MCF 10A (cell line): ENCODE data around the gene PTGS1. TPM values are rescaled to one million over a fixed set of nuclear protein-coding genes. Genes with fewer than 3 reads are reported as not detected.

Experiments used
- BruUV-seq: library from RNA; stranded (reverse); fragments of 400-500 nt; replicated peaks from 2 replicates; lab custom pipeline; 2021; lab: Mats Ljungman, UMichigan
- CTCF ChIA-PET: fragments of 300-600 bp; sonication (Branson Sonifier 250); formaldehyde crosslinking; extraction: SDS; loops from one replicate; lab custom pipeline; 2021; ENCODE audit warnings: antibody characterized with exemption, inconsistent platforms; lab: Yijun Ruan, JAX
- POLR2A ChIA-PET: fragments of 300-600, 350-650 bp; sonication (Branson Sonifier 250); formaldehyde crosslinking; extraction: SDS; loops from one replicate; lab custom pipeline; 2020; ENCODE audit warnings: antibody characterized with exemption, inconsistent platforms; lab: Yijun Ruan, JAX
- DNase-seq: peaks from one replicate; pipeline ENCODE4 v3.0.0-alpha.2; 2018; ENCODE audit not compliant: unreplicated experiment
- H3K27ac Mint-ChIP-seq: one replicate; pipeline ENCODE4 v1.8.0; 2022; ENCODE audit warnings: mild to moderate bottlenecking, low read depth, mixed read lengths; ENCODE audit not compliant: unreplicated experiment
- H3K27me3 Mint-ChIP-seq: one replicate; pipeline ENCODE4 v1.8.0; 2022; ENCODE audit warnings: mixed read lengths; ENCODE audit not compliant: insufficient read depth, unreplicated experiment
- H3K36me3 Mint-ChIP-seq: one replicate; pipeline ENCODE4 v1.8.0; 2022; ENCODE audit warnings: mild to moderate bottlenecking, moderate library complexity, mixed read lengths; ENCODE audit not compliant: insufficient read depth, unreplicated experiment
- H3K4me1 Mint-ChIP-seq: one replicate; pipeline ENCODE4 v1.8.0; 2022; ENCODE audit warnings: mixed read lengths; ENCODE audit not compliant: insufficient read depth, unreplicated experiment
- H3K4me3 Mint-ChIP-seq: one replicate; pipeline ENCODE4 v1.8.0; 2022; ENCODE audit warnings: mild to moderate bottlenecking, moderate library complexity, mixed read lengths; ENCODE audit not compliant: unreplicated experiment
- H3K9me3 Mint-ChIP-seq: one replicate; pipeline ENCODE4 v1.8.0; 2022; ENCODE audit warnings: mixed read lengths; ENCODE audit not compliant: unreplicated experiment
- CTCF ChIP-seq: fragments of 200-600 bp; IDR thresholded peaks from one replicate; pipeline ENCODE4 v1.8.0; 2022; ENCODE audit warnings: antibody characterized with exemption, mild to moderate bottlenecking; ENCODE audit not compliant: unreplicated experiment
- intact Hi-C: fragments of 100-400 bp; cut with micrococcal nuclease; formaldehyde crosslinking; loops from 2 replicates; pipeline ENCODE4 v1.14.1; 2022
- total RNA-seq: library from RNA; stranded (reverse); gene quantifications from 2 replicates; pipeline ENCODE4 v1.2.3, GENCODE V29; 2022

The PTGS1 gene
- total RNA-seq, 1 experiment from 2014 or later, result 0.70 TPM

GRCh38 chr9:122381206-122381950 is 10.6 kb downstream of the PTGS1 start:
- Mint-ChIP-seq H3K36me3 (no peaks in the 10 kb centered on the region), H3K9me3 (no peaks in the 10 kb centered on the region), H3K4me1 (peaks cover 28% of the 10 kb centered on the region), H3K27me3 (no peaks in the 10 kb centered on the region), H3K27ac (no peak overlapping the region), H3K4me3 (no peak overlapping the region)
- intact Hi-C loops, result no loop called here
- ChIA-PET POLR2A (interaction anchor here (0.6 to 1.1 kb wide), 2 partner anchors 13 kb away, joined by 3 read pairs; no protein-coding TSS in a partner anchor), CTCF (interaction anchor here (0.6 kb wide), 1 partner anchor 32 kb away, joined by 3 read pairs; no protein-coding TSS in a partner anchor)
- no peak for DNase-seq
- no TSS peak for BruUV-seq
- no peak for TF ChIP-seq CTCF

- Mint-ChIP-seq H3K27ac (no peak overlapping the region), H3K36me3 (no peaks in the 10 kb centered on the region), H3K27me3 (no peaks in the 10 kb centered on the region), H3K4me3 (no peak overlapping the region), H3K9me3 (no peaks in the 10 kb centered on the region), H3K4me1 (peaks cover 22% of the 10 kb centered on the region)
- TF ChIP-seq CTCF, result no peak
- ChIA-PET POLR2A (interaction anchor here (0.6 to 1.1 kb wide), 3 partner anchors 15 to 681 kb away, joined by 3 read pairs; no protein-coding TSS in a partner anchor), CTCF (interaction anchor here (0.5 to 1.9 kb wide), 6 partner anchors 11 to 285 kb away, joined by 3 to 11 read pairs (median 6); no protein-coding TSS in a partner anchor)
- intact Hi-C loops, result no loop called here
- DNase-seq, result peak; percentile 60
- no TSS peak for BruUV-seq
These were observed 12.4 kb downstream of the PTGS1 start for GRCh38 chr9:122382901-122383850.

GRCh38 chr9:122383992-122384461 is 13.2 kb downstream of the PTGS1 start:
- POLR2A ChIA-PET, result no interaction called here
- H3K9me3 Mint-ChIP-seq, result no peaks in the 10 kb centered on the region
- intact Hi-C loops, result no loop called here
- no peaks in the 10 kb centered on the region for H3K36me3 Mint-ChIP-seq
- peaks cover 22% of the 10 kb centered on the region for H3K4me1 Mint-ChIP-seq
- H3K4me3 Mint-ChIP-seq, result no peak overlapping the region
- peak; percentile 74 for DNase-seq
- H3K27ac Mint-ChIP-seq, result no peak overlapping the region
- TF ChIP-seq CTCF, result no peak
- H3K27me3 Mint-ChIP-seq, result no peaks in the 10 kb centered on the region
- no TSS peak for BruUV-seq
- CTCF ChIA-PET, result interaction anchor here (0.5 to 1.9 kb wide), 4 partner anchors 28 to 285 kb away, joined by 3 to 11 read pairs (median 3); no protein-coding TSS in a partner anchor
